Cardiac muscle cell (in vitro differentiated cells and primary cell): ENCODE data around the gene ZNF180. TPM values are rescaled to one million over a fixed set of nuclear protein-coding genes. Genes with fewer than 3 reads are reported as not detected.
"Not testable (repeated sequence)": the region's sequence is repeated elsewhere in the genome, so short reads cannot be mapped to it uniquely, and the experiment has no call there.

Experiments
- DNase-seq, 2 donors: peaks; one replicate each; pipeline versions ENCODE4 v3.0.0 to v3.0.0-alpha.2; 2010 to 2017; ENCODE audit warnings: low read depth in 1 of 2, low spot score in 1 of 2
- H3K27ac ChIP-seq: fragments of 200-600 bp; sonication (generic); 2 replicates; pipeline ENCODE4 v1.5.1; 2016
- H3K27me3 ChIP-seq: fragments of 200-600 bp; sonication (generic); 2 replicates; pipeline ENCODE4 v1.6.0; 2016; ENCODE audit warnings: control low read depth
- H3K36me3 ChIP-seq: fragments of 200-600 bp; sonication (generic); 2 replicates; pipeline ENCODE4 v1.5.1; 2016; ENCODE audit warnings: control low read depth
- H3K4me1 ChIP-seq: fragments of 200-600 bp; sonication (generic); 2 replicates; pipeline ENCODE4 v1.8.1; 2017; ENCODE audit warnings: low read depth, mild to moderate bottlenecking, mixed run types
- H3K4me3 ChIP-seq: fragments of 200-600 bp; sonication (generic); 2 replicates; pipeline ENCODE4 v1.5.1; 2016; ENCODE audit warnings: mild to moderate bottlenecking
- H3K9me3 ChIP-seq: fragments of 200-600 bp; sonication (generic); 2 replicates; pipeline ENCODE4 v1.5.1; 2017; ENCODE audit warnings: low read depth, mild to moderate bottlenecking, control low read depth
- CTCF ChIP-seq: IDR thresholded peaks from 2 replicates; pipeline ENCODE4 v1.5.1; 2012; ENCODE audit warnings: low read depth, mild to moderate bottlenecking, low read length
- polyA plus RNA-seq: library from polyadenylated mRNA; unstranded; fragments of >200 nt; fragmentation: Nextera tagmentation; extraction: Ambion mirVana; gene quantifications from 2 replicates; pipeline ENCODE4 v1.2.1, GENCODE V29; 2016
- total RNA-seq: library from RNA; depleted of rRNA; stranded (reverse); fragments of >200 nt; gene quantifications from 2 replicates; pipeline ENCODE4 v1.2.3, GENCODE V29; 2016

Gene ZNF180
- total and polyA plus RNA-seq, 2 experiments from 2014 or later = 3.3 to 31.2 TPM

- no peaks in the 10 kb centered on the region for H3K9me3 ChIP-seq
- H3K36me3 ChIP-seq = no peaks in the 10 kb centered on the region
- H3K27me3 ChIP-seq = no peaks in the 10 kb centered on the region
- DNase-seq = no peak
- TF ChIP-seq CTCF = no peak
- H3K4me1 ChIP-seq = no peaks in the 10 kb centered on the region
- no peak overlapping the region for H3K4me3 ChIP-seq
- no peak overlapping the region for H3K27ac ChIP-seq
These were observed 40.4 kb upstream of the ZNF180 start for GRCh38 chr19:44540736-44541135.

- Histone ChIP-seq H3K27me3 (no peaks in the 10 kb centered on the region), H3K9me3 (no peaks in the 10 kb centered on the region), H3K4me1 (no peaks in the 10 kb centered on the region), H3K36me3 (no peaks in the 10 kb centered on the region), H3K4me3 (no peak overlapping the region), H3K27ac (no peak overlapping the region)
- no peak for TF ChIP-seq CTCF
- DNase-seq = no peak
These were observed 39.7 kb upstream of the ZNF180 start for GRCh38 chr19:44539991-44540390.

- Histone ChIP-seq H3K9me3 (no peaks in the 10 kb centered on the region), H3K4me1 (no peaks in the 10 kb centered on the region), H3K4me3 (no peak overlapping the region), H3K27ac (no peak overlapping the region), H3K27me3 (no peaks in the 10 kb centered on the region), H3K36me3 (no peaks in the 10 kb centered on the region)
- no peak for TF ChIP-seq CTCF
- DNase-seq = no peak
These were observed 39.0 kb upstream of the ZNF180 start for GRCh38 chr19:44539236-44539826.

DNA sequence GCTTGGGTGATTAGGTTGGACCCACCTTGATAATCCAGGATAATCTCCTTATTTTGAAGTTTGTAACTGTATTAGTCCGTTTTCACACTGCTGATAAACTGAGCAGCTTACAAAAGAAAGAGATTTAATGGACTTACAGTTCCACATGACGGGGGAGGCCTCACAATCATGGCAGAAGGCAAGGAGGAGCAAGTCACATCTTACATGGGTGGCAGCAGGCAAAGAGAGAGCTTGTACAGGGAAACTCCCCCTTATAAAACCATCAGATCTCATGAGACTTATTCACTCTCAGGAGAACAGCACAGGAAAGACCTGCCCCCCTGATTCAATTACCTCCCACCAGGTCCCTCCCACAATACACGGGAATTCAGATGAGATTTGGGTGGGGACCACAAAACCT, 35.0 kb upstream of the ZNF180 start:
- H3K27me3 ChIP-seq, H3K4me3 ChIP-seq, H3K4me1 ChIP-seq, H3K36me3 ChIP-seq, H3K27ac ChIP-seq, DNase-seq, H3K9me3 ChIP-seq: not testable (repeated sequence)

GRCh38 chr19:44532819-44533218, 32.5 kb upstream of the ZNF180 start:
- Histone ChIP-seq H3K4me3 (no peak overlapping the region), H3K27me3 (no peaks in the 10 kb centered on the region), H3K36me3 (no peaks in the 10 kb centered on the region), H3K4me1 (no peaks in the 10 kb centered on the region), H3K27ac (no peak overlapping the region), H3K9me3 (no peaks in the 10 kb centered on the region)
- no peak for TF ChIP-seq CTCF
- DNase-seq = no peak

GRCh38 chr19:44530777-44531176, 30.5 kb upstream of the ZNF180 start:
- H3K4me3 ChIP-seq = no peak overlapping the region
- peak in 1 of 2 donors; percentile 41 for DNase-seq
- H3K27ac ChIP-seq = no peak overlapping the region
- TF ChIP-seq CTCF = no peak
- H3K27me3 ChIP-seq = no peaks in the 10 kb centered on the region
- no peaks in the 10 kb centered on the region for H3K9me3 ChIP-seq
- no peaks in the 10 kb centered on the region for H3K4me1 ChIP-seq
- H3K36me3 ChIP-seq = no peaks in the 10 kb centered on the region
